Measurements from ENCODE around the gene EFCAB8.

The EFCAB8 gene

DNA sequence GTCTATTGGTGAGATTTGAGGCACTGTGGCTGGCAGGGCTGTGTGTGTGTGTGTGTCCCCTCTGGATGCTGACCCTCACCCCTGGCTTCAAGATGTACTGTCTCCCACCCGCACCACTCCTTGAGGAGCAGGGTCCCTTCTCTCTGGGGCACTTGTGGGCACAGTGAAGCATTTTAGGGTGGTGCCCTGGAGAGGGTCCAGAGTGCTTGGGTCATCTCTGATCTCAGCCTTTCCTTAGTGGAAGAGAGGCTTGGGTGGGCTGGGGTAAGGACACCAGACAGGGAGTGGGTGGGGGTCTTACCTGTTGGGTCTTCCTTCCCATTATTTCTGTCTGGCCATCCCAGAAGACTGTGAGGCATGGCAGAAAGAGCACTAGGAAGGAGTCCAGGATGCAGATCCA, 66.1 kb downstream of the EFCAB8 start:
- H3K4me3 ChIP-seq (replicated peaks; ENCODE audit: low read depth, low read length), result no peak overlapping the region
- TF ChIP-seq, protein P1, sequence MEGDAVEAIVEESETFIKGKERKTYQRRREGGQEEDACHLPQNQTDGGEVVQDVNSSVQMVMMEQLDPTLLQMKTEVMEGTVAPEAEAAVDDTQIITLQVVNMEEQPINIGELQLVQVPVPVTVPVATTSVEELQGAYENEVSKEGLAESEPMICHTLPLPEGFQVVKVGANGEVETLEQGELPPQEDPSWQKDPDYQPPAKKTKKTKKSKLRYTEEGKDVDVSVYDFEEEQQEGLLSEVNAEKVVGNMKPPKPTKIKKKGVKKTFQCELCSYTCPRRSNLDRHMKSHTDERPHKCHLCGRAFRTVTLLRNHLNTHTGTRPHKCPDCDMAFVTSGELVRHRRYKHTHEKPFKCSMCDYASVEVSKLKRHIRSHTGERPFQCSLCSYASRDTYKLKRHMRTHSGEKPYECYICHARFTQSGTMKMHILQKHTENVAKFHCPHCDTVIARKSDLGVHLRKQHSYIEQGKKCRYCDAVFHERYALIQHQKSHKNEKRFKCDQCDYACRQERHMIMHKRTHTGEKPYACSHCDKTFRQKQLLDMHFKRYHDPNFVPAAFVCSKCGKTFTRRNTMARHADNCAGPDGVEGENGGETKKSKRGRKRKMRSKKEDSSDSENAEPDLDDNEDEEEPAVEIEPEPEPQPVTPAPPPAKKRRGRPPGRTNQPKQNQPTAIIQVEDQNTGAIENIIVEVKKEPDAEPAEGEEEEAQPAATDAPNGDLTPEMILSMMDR (IDR thresholded peaks at IDR 0.05; ENCODE audit: low read length, missing control alignments), result no peak
- DNase-seq (ENCODE audit: low read depth), result no peak

DNA sequence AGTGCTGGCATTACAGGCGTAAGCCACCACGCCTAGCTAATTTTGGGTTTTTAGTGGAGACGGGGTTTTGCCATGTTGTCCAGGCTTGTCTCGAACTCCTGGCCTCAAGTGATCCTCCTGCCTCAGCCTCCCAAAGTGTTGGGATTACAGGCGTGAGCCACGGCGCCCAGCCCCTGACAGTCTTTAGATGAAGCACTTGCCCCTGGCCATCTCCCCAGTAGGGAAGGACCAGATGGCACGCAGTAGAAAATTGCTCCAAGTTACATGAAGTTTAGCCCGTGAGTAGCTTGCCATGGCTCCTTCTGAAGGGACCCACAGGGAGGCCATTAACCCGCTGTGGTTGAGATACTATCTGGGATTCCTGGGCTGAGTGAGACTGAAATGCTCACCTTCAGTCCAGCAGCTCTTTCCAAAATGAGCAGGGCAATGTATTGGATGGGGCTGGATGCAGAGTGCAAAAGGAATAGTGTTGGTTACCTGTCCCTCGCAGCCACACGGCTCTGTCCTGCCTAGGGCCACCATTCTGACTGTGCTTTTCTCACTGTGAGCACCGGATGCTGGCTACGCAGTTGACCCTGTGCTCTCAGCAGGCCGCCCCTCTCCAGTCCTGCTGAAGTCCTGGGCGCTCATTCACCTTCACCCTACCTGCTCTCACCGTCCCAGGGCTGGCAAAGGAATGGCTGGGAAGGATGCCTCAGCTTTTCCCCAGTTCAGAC, 66.9 kb downstream of the EFCAB8 start:
- no peak overlapping the region for H3K4me3 ChIP-seq (replicated peaks; ENCODE audit: low read depth, low read length)
- no peak for DNase-seq (ENCODE audit: low read depth)
- TF ChIP-seq, protein P1 (IDR thresholded peaks at IDR 0.05; ENCODE audit: low read length, missing control alignments), result no peak

DNA sequence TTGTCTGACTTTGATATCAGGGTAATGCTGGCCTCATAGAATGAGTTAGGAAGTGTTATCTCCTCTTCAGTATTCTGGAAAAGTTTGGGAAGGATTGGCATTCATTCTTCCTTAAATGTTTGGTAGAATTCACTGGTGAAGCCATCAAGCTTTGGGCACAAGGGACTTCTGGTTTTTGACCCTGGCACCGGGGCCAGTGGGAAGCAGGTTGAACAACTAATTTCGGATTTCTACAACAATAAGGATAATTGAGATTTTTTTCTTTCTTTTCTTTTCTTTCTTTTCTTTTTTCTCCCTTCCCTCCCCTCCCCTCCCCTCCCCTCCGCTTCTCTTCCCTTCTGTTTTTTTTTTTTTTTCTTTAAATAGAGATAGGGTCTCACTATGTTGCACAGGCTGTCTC, 70.4 kb downstream of the EFCAB8 start:
- TF ChIP-seq, protein P1 (IDR thresholded peaks at IDR 0.05; ENCODE audit: low read length, missing control alignments), result no peak
- DNase-seq (ENCODE audit: low read depth), result no peak
- H3K4me3 ChIP-seq (replicated peaks; ENCODE audit: low read depth, low read length), result no peak overlapping the region

DNA sequence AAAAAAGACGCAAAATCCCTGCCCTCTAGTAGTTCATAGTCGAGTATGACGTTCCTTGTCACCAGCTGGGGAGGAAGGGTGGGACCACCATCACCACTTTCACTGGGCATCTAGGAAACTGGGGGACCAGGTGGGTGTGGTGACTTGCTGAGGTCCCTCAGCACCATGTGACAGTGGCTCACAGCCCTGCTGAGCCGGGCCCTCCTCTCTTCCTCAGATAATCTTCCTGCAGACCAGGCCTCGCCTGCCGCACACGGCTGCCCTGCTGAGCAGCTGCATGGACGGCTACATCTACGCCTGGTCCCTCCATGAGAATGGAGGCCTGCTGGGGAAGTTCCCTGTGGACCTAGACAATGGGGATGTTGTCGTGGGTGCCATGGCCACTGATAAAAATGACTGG, 71.5 kb downstream of the EFCAB8 start:
- H3K4me3 ChIP-seq (replicated peaks; ENCODE audit: low read depth, low read length), result no peak overlapping the region
- no peak for DNase-seq (ENCODE audit: low read depth)
- TF ChIP-seq, protein P1 (IDR thresholded peaks at IDR 0.05; ENCODE audit: low read length, missing control alignments), result no peak

DNA sequence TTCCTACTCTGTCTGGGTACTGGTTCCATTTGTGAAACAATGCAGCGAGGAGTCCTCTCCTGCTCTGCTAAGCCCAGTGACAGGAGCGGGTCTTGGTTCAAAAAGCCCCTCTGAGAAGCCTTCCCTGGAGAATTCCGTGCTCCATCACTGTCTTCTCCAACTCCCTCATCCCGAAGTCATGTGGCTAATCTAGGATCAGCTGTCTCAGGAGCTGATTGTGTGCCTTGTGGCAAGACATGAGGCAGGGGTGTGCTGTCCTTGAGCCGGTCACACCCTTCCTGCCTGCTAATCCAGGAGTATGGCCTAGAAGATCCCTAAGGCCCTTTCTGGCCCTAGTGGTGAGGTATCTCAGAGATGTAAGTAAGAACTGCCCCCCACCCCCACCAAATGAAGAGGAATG, 72.0 kb downstream of the EFCAB8 start:
- no peak overlapping the region for H3K4me3 ChIP-seq (replicated peaks; ENCODE audit: low read depth, low read length)
- DNase-seq (ENCODE audit: low read depth), result no peak
- TF ChIP-seq, protein P1 (IDR thresholded peaks at IDR 0.05; ENCODE audit: low read length, missing control alignments), result no peak

DNA sequence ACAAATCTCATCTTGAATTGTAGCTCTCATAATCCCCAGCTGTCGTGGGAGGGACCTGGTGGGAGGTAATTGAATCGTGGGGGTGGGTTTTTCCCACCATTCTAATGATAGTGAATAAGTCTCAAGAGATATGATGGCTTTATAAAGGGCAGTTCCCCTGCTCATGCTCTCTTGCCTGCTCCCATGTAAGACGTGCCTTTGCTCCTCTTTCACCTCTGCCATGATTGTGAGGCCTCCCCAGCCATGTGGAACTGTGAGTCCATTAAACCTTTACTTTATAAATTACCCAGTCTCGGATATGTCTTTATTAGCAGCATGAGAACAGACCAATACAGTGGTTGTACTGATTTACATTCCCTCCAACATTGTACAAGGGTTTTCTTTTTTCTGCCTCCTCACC, 75.9 kb downstream of the EFCAB8 start:
- no peak overlapping the region for H3K4me3 ChIP-seq (replicated peaks; ENCODE audit: low read depth, low read length)
- TF ChIP-seq, protein P1 (IDR thresholded peaks at IDR 0.05; ENCODE audit: low read length, missing control alignments), result no peak
- no peak for DNase-seq (ENCODE audit: low read depth)

All from fibroblast of pulmonary artery (primary cell).